GM18526 (cell line): ENCODE measurements around the gene XPO5.

Experiments
- POLR2A ChIP-seq: IDR thresholded peaks from 3 replicates; pipeline ENCODE4 v1.6.1; 2011; ENCODE audit not compliant: insufficient read length; ENCODE audit errors: extremely low read depth

Gene XPO5

DNA sequence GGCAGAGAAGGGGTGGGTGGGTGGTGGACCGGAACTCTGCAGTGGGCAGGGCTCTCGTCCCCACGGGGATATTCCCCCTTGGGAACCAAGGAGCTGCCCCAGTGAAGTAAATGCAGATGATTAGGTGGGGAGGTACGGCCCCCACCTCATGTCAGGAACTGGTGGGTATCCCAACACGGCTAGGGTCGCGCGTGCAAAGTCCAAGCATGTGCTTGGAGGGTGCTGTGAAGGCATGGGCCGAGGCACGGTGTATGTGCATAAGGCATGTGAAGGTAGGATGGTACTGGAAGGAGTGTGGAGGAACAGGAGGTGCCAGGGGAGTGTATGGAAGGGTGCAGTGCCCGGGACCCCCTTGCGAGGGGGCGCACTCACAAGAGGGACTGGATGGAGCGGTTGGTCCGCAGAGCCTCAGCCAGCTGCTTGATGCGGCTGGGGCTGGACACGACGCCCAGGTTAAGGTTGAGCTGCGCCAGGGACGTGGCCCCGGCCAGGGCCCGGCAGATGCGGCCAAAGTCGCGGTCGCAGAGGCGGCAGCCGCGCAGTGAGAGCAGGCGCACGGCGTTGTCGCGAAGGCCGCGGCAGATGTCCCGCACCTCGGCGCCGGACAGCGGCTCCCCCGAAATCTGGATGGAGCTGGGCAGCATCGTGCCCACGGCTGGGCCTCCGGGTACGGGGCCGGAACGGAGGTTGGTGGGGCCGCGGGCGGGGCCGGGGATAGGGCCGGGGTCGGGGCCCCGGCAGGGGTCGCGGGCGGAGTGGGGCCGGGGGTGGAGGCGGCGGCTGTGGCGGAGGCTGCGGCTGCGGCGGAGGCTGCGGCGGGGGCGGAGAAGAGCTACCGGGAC, 66.5 kb downstream of the XPO5 start:
- no peak for TF ChIP-seq POLR2A

- no peak for TF ChIP-seq POLR2A
Measured at GRCh38 chr6:43508481-43509141, 67.2 kb downstream of the XPO5 start.

DNA sequence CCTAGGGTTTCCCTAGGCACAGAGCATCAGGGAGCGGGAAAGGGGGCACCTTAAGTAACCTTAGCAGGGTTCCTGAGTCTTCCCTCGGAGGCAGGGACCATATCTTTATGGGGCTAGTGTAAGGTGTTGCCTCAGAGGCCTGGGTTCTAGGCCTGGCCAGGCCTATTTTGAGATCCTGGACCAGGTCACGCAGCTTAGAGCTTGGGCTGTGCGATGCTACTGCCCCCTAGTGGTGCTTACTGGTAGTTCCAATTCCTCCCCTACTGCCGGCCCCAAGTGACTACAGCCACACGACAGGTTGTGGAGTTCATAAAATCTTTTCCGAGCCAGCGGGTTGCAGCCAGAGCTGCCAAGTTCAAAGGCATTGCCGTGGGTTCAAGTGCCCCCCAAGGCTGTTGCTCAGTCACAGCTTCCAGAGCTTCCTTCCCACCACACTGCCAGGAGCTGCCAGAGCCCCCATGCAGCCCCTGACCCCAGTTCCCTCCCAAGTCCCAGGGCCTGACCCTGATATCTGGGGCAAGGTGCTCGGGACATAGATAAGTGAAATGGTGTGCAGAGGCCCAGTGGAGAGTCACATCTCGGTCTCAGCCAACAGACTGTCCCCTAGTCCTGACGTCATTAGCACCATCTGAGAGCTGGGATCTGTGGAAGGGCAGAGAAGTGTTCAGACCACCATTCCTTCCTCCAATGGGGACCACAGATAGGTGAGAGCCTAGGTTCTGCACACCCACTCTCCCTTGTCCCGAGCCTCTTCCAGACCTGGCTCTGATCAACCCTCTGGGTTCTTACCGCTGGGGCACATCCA, 69.0 kb downstream of the XPO5 start:
- TF ChIP-seq POLR2A = no peak

- no peak for TF ChIP-seq POLR2A
Measured at GRCh38 chr6:43506171-43506570, 69.7 kb downstream of the XPO5 start.

GRCh38 chr6:43505718-43506117, 70.1 kb downstream of the XPO5 start:
- no peak for TF ChIP-seq POLR2A

GRCh38 chr6:43504756-43505593, 70.9 kb downstream of the XPO5 start:
- no peak for TF ChIP-seq POLR2A

DNA sequence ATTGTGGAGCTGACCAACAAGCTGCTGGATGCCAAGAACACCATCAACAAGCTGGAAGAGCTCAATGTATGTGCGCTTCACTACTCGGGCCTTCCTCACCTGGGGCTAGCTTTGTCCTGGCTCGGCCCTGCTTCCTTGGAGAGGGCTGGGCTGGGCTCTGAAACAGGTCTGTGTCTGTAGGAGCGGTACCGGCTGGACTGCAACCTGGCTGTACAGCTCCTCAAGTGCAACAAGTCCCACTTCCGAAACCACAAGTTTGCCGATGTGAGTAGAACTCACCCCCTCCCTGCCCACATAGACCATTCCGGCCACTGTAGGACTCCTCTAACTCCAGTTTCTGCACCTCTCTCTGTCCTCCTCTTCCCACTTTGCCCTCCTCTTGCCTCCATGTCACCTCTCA, 72.4 kb downstream of the XPO5 start:
- TF ChIP-seq POLR2A = no peak

GRCh38 chr6:43502666-43503065, 73.2 kb downstream of the XPO5 start:
- no peak for TF ChIP-seq POLR2A

DNA sequence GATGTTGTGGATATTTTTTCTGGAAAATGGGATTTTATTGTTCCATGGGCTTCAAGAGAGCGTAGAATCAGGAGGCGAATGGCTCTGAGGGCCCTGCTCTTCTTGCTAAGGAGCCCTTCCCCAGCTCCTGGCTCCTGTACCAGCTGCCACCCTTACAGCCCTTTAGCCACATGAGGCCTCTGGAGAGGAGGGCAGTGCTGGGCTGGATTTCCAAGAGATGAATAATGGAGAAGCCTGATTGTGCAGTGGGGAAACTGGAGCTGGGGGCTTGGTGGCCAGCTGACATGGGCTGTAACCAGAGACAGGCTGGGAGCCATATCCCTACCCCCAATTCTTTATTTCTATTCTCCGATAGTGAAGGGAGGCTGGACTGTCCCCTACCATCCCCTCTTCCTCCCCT, 74.9 kb downstream of the XPO5 start:
- no peak for TF ChIP-seq POLR2A

GRCh38 chr6:43499028-43499815, 76.6 kb downstream of the XPO5 start:
- no peak for TF ChIP-seq POLR2A

GRCh38 chr6:43497689-43498088, 78.1 kb downstream of the XPO5 start:
- no peak for TF ChIP-seq POLR2A

DNA sequence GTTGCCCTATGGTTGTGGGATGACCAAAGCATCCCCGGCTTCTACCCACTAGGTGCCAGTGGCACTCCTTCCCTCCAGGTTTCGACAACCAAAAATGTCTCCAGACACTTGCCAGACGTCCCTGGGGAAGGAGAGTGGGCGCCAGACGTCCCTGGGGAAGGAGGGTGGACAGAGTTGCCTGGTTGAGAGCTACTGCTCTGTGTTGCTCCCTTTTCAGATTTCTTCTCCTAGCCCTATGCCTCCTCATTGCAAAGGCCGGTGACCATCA, 78.8 kb downstream of the XPO5 start:
- no peak for TF ChIP-seq POLR2A

- TF ChIP-seq POLR2A = no peak
Measured at GRCh38 chr6:43496370-43497128, 79.3 kb downstream of the XPO5 start.
